Activated T-cell treated with anti-CD3 and anti-CD28 coated beads, Interleukin-2, amount 50 U/mL, for 24 hours (primary cell): Measurements from ENCODE around the gene FRY.
"Not testable (repeated sequence)": the region's sequence is repeated elsewhere in the genome, so short reads cannot be mapped to it uniquely, and the experiment has no call there.

Experiments
- DNase-seq: peaks from one replicate; pipeline ENCODE4 v3.0.0-alpha.2; 2020
- H3K27ac Mint-ChIP-seq: 2 replicates; pipeline ENCODE4 v1.8.0; 2020; ENCODE audit warnings: mild to moderate bottlenecking, mixed read lengths
- H3K27me3 Mint-ChIP-seq: 2 replicates; pipeline ENCODE4 v1.8.0; 2020; ENCODE audit warnings: mixed read lengths
- H3K36me3 Mint-ChIP-seq: 2 replicates; pipeline ENCODE4 v1.8.0; 2020; ENCODE audit warnings: low read depth, mixed read lengths
- H3K4me1 Mint-ChIP-seq: 2 replicates; pipeline ENCODE4 v1.8.0; 2020; ENCODE audit warnings: low read depth, mixed read lengths
- H3K4me3 Mint-ChIP-seq: 2 replicates; pipeline ENCODE4 v1.8.0; 2020; ENCODE audit warnings: mild to moderate bottlenecking, moderate library complexity, mixed read lengths
- H3K9me3 Mint-ChIP-seq: 2 replicates; pipeline ENCODE4 v1.8.0; 2020; ENCODE audit warnings: mixed read lengths

Gene FRY

DNA sequence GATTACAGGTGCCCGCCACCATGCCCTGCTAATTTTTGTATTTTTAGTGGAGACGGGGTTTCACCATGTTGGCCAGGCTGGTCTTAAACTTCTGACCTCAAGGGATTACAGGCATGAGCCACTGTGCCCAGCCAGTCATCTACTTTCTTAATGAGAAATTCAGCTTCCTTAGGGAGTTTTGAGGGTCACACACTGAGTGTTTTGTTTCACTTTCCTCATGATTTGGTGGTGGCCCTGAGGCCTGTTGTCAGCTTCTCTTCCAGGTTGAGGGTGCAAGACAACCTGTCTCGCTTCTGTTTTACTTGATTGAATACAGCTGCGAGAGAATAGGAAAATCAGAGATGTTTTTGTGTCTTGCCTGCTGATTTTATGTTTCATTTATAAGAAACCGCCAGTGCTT, 9.9 kb downstream of the FRY start:
- H3K27me3 Mint-ChIP-seq: no peaks in the 10 kb centered on the region
- no peaks in the 10 kb centered on the region for H3K9me3 Mint-ChIP-seq
- H3K36me3 Mint-ChIP-seq: no peaks in the 10 kb centered on the region
- no peak overlapping the region for H3K27ac Mint-ChIP-seq
- peaks cover 35% of the 10 kb centered on the region for H3K4me1 Mint-ChIP-seq
- no peak for DNase-seq
- H3K4me3 Mint-ChIP-seq: no peak overlapping the region

DNA sequence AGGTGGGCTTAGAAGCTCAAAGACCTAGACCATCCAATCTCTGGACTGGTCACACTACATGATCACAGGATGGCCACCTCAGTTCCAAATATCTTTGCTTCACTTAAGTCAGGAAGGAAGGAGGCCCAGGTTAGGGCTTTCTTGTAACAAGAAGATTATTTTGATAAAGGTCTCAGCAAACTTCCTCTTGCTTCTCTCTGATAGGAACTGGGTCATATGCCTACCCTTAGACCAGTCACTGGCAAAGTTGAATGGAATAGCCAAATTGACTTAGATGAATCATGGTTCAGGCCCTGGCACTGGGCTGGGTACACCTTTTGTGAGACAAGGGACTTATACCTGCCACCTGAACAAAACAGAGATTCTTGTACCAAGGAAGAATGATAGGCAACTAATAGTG, 11.0 kb downstream of the FRY start:
- Mint-ChIP-seq H3K36me3 (no peaks in the 10 kb centered on the region), H3K4me3 (no peak overlapping the region), H3K27ac (no peak overlapping the region), H3K4me1 (peaks cover 31% of the 10 kb centered on the region), H3K9me3 (no peaks in the 10 kb centered on the region), H3K27me3 (no peaks in the 10 kb centered on the region)
- no peak for DNase-seq

DNA sequence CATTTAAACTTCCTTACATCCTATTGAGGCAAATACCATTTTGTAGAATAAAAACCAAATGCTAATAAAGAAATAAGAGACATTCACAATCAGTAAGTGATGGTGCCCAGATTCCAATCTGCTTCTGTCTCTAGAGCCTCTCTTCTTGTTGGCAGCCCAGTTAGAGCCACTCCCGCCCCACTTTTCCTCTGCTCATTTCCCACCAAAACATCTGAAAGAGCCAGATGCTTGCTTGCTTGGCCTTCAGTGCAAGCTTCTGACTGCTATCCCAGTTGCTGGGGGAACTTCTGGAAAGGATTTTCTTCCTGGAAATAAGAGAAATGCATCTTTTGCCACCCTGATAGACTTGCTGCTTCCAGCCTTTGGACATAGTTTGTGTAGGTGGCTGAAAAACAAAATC, 12.9 kb downstream of the FRY start:
- Mint-ChIP-seq H3K27me3 (peaks cover 6% of the 10 kb centered on the region), H3K9me3 (no peaks in the 10 kb centered on the region), H3K36me3 (no peaks in the 10 kb centered on the region), H3K27ac (no peak overlapping the region), H3K4me1 (peaks cover 36% of the 10 kb centered on the region), H3K4me3 (no peak overlapping the region)
- no peak for DNase-seq

DNA sequence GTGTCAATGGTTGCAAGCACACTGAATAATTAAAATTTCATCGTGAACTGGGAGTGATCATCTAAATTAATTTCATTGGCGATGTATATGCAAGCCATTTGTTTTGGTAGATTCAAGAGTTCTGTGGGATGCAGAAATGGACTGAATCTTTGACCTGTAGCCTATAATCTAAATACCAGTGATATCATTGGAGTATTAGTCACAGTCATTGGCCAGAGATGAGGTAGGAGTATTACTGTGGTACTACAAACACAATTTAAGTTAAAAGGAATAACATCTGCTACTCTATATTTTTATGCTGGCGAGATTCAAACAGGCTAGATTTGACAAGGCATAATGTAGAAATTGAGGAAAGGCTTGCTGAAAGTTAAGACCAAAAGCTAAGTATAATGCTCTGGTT, 14.0 kb downstream of the FRY start:
- H3K4me1 Mint-ChIP-seq: peaks cover 36% of the 10 kb centered on the region
- no peak for DNase-seq
- no peaks in the 10 kb centered on the region for H3K9me3 Mint-ChIP-seq
- H3K4me3 Mint-ChIP-seq: no peak overlapping the region
- H3K36me3 Mint-ChIP-seq: no peaks in the 10 kb centered on the region
- H3K27me3 Mint-ChIP-seq: peaks cover 6% of the 10 kb centered on the region
- no peak overlapping the region for H3K27ac Mint-ChIP-seq

DNA sequence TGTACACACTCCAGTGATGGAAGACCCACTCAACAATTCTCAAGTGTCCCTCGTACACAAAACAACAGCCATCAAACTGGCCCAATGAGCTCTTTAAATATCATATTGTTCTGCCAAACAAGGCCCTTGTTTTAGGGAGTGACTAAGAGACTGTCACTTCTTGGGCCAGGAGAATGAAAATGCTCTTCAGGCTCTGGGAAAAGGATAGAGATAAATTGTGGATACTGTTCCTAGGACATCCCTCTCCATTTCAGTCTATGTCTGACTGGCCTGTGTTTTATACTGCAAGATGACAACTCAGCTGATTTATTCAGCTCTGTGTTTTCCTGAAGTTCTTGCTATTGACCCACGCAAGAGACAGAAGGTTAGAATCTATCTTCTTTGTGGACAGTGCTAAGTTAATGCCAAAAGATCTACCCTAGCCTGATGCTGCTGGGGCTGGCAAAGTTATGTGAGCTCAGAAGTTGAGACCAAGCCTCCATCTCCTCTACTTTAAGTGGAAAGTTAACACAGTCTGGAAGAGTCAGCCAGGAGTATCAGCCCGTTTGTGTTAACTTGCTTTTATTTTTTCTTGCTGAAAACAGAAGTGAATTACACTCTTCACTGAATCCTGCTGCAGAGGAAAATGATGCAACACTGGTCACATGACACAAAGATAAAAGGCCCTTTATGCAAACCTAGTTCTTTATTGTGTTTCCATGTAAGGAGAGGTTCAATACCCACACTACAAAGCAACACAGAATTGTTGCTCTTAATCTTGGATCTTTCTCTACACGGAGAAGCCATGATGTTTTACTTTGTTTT, 14.6 kb downstream of the FRY start:
- no peaks in the 10 kb centered on the region for H3K9me3 Mint-ChIP-seq
- peaks cover 36% of the 10 kb centered on the region for H3K4me1 Mint-ChIP-seq
- H3K36me3 Mint-ChIP-seq: no peaks in the 10 kb centered on the region
- peak overlapping the region; percentile 74 for H3K27ac Mint-ChIP-seq
- no peak for DNase-seq
- peak overlapping the region; percentile 0 for H3K4me3 Mint-ChIP-seq
- peaks cover 6% of the 10 kb centered on the region for H3K27me3 Mint-ChIP-seq

DNA sequence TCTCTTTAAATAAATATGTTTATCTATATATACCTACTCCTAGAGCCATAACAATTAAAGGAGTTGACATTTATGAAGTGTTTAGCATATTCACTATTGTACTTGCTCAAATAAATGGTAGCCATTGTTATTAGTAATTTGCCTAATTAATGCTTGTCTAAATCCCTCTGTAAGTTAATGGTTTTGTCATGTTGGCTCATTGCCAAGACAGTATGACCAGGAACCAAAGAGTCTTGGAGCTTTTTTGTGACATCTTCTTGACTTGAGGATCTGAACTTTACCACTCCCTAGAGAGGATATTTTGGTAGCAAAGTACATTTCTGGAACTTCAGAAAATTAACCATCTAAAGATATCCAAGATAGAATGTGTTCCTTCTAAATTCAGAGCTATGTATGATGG, 15.5 kb downstream of the FRY start:
- peaks cover 31% of the 10 kb centered on the region for H3K4me1 Mint-ChIP-seq
- no peak for DNase-seq
- no peak overlapping the region for H3K27ac Mint-ChIP-seq
- H3K27me3 Mint-ChIP-seq: peaks cover 6% of the 10 kb centered on the region
- no peak overlapping the region for H3K4me3 Mint-ChIP-seq
- no peaks in the 10 kb centered on the region for H3K36me3 Mint-ChIP-seq
- no peaks in the 10 kb centered on the region for H3K9me3 Mint-ChIP-seq

DNA sequence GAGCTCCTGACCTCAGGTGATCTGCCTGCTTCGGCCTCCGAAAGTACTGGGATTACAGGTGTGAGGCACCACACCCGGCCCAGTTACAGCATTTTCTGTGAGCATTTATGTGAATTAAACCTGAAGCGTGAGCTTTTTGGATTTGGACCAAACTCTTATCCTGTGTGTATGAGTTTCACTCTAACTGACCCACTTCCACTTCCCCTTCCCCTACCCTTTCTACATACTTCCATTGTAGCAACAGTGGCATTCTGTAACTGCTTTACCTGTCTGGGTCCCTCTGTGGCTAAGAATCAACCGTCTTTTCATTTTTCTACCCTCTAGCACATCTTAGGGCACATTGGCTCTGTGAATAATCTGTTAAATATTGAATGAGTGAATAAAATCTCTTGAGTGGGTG, 16.2 kb downstream of the FRY start:
- Mint-ChIP-seq H3K9me3 (no peaks in the 10 kb centered on the region), H3K27ac (no peak overlapping the region), H3K4me3 (no peak overlapping the region), H3K36me3 (no peaks in the 10 kb centered on the region), H3K27me3 (peaks cover 6% of the 10 kb centered on the region), H3K4me1 (peaks cover 29% of the 10 kb centered on the region)
- no peak for DNase-seq

DNA sequence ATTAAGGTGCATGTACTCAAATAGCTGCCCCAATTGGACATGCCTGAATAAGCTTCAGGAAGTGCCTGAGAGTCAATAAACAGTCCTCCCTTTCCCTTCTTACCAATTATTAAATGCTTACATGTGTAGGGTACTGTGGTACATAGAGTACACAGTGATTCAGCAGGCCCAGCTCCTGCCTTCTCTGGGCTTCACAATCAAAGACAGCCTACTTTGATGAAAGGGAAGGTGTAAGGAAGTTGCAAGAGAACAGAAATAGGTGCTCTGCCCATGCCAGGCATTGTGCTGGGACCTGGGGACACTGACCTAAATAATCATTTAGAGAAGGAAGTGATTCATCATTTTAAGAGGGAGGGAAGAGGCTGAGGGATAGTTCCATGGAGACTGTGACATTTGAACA, 17.2 kb downstream of the FRY start:
- peaks cover 32% of the 10 kb centered on the region for H3K4me1 Mint-ChIP-seq
- DNase-seq: no peak

DNA sequence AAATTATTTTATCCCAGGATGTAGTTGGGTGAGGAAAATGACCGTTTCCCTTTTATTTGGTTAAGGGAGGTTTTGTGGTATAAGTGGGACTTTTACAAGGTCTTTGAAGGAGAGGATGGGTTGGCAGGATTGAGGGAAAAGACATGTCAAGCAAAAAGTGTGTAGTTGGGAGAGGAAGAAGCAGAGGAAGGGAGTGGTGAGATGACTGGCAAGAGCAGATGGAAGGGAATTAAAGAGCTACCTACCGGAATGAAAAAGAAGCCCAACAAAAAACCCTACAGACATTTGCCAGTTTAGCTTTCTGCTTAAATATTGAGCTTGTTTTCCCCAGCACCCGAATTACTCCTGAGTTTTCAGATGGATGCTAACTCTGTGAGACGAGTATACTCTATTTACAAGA, 19.6 kb downstream of the FRY start:
- Mint-ChIP-seq H3K4me3 (no peak overlapping the region), H3K36me3 (no peaks in the 10 kb centered on the region), H3K9me3 (no peaks in the 10 kb centered on the region), H3K27ac (no peak overlapping the region), H3K4me1 (peaks cover 30% of the 10 kb centered on the region), H3K27me3 (peaks cover 6% of the 10 kb centered on the region)
- DNase-seq: no peak

More for the DNA sequence above, 17.2 kb downstream of the FRY start:
- Mint-ChIP-seq H3K4me3 (no peak overlapping the region), H3K27ac (no peak overlapping the region), H3K27me3 (peaks cover 6% of the 10 kb centered on the region), H3K9me3 (no peaks in the 10 kb centered on the region), H3K36me3 (no peaks in the 10 kb centered on the region)

DNA sequence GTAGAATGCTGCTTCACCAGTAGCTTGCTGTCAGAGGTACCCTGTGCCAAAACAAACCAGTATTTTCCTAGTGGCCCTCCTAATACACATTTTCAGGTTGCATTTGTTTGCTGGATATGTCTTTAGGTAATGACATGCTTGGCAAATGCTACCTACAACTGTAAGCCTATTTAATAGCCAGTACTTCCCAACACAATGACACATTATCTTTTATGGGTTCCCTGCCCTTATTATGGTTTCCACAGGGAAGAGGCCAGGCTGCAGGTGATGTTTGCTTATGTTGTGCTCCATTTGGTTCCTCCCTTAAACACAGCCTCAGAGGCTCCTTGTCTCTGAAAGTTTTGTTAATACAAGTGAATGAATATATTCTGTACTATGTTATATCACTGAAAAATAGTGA, 24.7 kb downstream of the FRY start:
- no peaks in the 10 kb centered on the region for H3K9me3 Mint-ChIP-seq
- H3K4me3 Mint-ChIP-seq: no peak overlapping the region
- no peak for DNase-seq
- no peak overlapping the region for H3K27ac Mint-ChIP-seq
- no peaks in the 10 kb centered on the region for H3K27me3 Mint-ChIP-seq
- H3K36me3 Mint-ChIP-seq: no peaks in the 10 kb centered on the region
- peaks cover 10% of the 10 kb centered on the region for H3K4me1 Mint-ChIP-seq

DNA sequence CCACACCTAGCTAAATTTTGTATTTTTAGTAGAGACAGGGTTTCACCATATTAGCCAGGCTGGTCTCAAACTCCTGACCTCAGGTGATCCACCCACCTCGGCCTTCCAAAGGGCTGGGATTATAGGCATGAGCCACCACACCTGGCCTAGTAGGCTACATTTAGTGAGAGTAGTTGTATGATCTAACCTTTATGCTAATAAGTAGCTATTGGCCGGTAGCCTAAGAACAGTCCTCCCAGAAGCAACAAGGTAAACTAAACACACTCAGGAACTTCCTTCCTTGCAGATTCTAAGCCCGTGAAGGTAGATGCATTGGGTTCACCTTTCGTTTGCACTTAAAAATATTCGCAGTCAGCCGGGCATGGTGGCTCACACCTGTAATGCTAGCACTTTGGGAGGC, 25.8 kb downstream of the FRY start:
- H3K4me1 Mint-ChIP-seq: peaks cover 10% of the 10 kb centered on the region
- not testable (repeated sequence) for DNase-seq, H3K36me3 Mint-ChIP-seq, H3K4me3 Mint-ChIP-seq, H3K27ac Mint-ChIP-seq, H3K27me3 Mint-ChIP-seq, H3K9me3 Mint-ChIP-seq

DNA sequence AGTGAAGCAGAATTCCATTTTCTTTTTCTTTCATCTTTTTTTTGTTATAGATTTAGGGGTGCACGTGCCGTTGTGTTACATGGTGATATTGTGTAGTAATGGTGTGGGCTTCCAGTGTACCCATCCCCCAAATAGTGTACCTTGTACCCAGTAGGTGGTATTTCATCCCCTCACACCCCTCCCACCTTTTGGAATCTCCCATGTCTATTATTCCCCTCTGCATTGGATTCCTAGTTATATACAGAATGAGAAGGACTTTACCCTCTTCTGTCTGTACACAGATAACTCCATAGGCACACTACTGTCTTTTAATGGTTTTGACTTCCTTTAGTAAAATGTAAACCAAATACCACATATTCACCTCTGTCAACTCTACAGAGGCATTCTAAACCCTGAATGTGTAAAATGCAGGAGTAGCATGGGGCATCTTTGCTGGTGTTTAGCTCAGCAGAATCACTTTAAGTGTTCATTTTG, 28.0 kb downstream of the FRY start:
- no peak for DNase-seq
- Mint-ChIP-seq H3K27ac (no peak overlapping the region), H3K4me3 (no peak overlapping the region), H3K27me3 (no peaks in the 10 kb centered on the region), H3K36me3 (no peaks in the 10 kb centered on the region), H3K9me3 (no peaks in the 10 kb centered on the region), H3K4me1 (no peaks in the 10 kb centered on the region)

DNA sequence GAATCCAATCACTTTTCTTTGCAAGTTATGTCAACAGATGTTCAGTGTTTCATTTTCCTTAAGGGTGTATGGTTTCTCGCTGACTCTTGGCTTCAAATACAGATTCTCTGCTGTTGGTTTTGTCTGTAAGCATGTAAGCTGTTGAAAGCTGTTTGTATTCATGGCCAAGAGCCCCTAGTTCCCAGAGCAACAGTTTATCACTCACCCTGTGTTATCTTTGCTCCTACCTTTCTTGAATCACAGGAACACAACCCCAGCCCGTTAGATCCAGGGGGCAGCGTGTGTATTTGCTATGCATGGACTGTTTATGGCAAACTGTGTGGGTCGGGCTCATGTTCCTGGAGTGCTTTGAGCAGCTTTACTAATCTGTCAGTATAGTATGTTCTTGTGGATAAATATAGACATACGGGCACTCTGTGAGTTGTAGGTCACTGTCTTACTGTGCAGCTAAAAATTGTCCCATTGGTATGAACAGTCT, 28.9 kb downstream of the FRY start:
- no peaks in the 10 kb centered on the region for H3K36me3 Mint-ChIP-seq
- H3K27me3 Mint-ChIP-seq: no peaks in the 10 kb centered on the region
- no peak for DNase-seq
- H3K9me3 Mint-ChIP-seq: no peaks in the 10 kb centered on the region
- H3K4me1 Mint-ChIP-seq: no peaks in the 10 kb centered on the region
- no peak overlapping the region for H3K27ac Mint-ChIP-seq
- no peak overlapping the region for H3K4me3 Mint-ChIP-seq

DNA sequence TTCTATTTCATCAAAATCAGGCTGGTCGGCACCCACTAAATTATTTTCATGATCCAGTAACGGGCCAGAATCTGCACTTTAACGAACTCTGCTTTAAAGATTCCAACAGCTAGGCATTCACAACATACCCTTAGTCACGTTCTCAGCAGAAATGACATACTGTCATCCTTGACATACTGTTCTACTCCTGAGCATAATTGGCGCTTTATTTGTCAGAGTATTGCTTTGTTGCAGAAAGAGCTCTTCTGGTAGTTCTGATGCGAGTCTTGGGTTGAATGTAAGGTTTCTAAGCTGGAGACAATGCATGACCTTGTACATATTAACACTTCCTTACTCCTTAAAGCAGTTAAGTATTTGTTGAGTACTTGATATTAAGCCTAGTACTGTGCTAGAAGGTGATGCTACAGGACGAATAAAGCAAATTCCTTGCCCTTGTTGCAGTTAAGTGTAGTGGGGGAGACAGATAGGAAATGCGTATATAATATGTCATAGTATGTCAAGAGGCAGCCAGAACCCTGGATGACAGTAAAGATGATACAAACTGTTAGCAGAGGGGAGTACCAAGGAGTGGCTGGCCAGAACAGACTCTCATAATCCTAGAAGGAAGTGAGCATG, 32.2 kb downstream of the FRY start:
- H3K27me3 Mint-ChIP-seq: no peaks in the 10 kb centered on the region
- no peaks in the 10 kb centered on the region for H3K36me3 Mint-ChIP-seq
- H3K4me3 Mint-ChIP-seq: no peak overlapping the region
- no peak overlapping the region for H3K27ac Mint-ChIP-seq
- H3K9me3 Mint-ChIP-seq: no peaks in the 10 kb centered on the region
- no peak for DNase-seq
- no peaks in the 10 kb centered on the region for H3K4me1 Mint-ChIP-seq

DNA sequence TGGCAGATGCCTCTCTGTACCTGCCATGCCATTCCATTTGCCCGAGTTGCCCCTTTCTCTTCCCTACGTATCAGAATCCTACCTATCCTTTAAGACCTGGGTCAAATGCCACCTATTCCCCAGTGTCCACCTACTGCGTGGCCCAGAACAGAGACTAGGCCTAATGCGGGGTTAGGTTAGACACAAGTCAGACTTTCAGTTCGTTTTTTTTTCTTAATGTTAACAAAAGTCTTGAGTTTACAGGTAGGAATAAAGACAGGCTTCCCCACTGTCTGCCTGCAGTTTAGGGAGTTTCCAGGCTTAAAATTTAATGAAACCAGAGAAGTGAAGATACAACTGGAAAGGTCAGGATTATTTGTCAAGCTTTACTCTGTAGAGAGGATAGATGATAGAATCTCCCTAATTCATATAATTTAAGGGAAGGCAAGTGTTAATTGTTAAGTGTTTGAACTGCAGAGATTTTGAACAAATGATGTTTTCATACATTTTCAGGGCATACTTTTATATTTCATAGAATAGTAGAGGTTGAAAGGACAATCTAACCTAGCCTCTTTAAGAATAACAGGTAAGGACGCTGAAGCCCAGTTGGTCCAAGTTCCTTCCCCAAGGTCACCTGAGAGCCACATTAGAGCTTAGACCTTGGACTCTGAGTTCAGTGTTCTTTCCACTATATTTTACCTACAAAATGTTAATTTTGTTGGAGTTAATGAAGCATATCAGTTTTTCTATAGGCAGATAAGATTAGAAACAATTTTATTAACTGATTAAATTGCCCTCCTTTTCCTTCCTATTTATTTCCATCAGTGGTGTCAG, 35.8 kb downstream of the FRY start:
- Mint-ChIP-seq H3K27ac (no peak overlapping the region), H3K36me3 (no peaks in the 10 kb centered on the region), H3K4me1 (no peaks in the 10 kb centered on the region), H3K4me3 (no peak overlapping the region), H3K27me3 (no peaks in the 10 kb centered on the region), H3K9me3 (no peaks in the 10 kb centered on the region)
- DNase-seq: no peak
